ENCODE data around the gene TPI1. TPM values are rescaled to one million over a fixed set of nuclear protein-coding genes. Genes with fewer than 3 reads are reported as not detected.

The TPI1 gene
- total RNA-seq, 1 experiment from 2014 or later: 1,141 TPM

DNA sequence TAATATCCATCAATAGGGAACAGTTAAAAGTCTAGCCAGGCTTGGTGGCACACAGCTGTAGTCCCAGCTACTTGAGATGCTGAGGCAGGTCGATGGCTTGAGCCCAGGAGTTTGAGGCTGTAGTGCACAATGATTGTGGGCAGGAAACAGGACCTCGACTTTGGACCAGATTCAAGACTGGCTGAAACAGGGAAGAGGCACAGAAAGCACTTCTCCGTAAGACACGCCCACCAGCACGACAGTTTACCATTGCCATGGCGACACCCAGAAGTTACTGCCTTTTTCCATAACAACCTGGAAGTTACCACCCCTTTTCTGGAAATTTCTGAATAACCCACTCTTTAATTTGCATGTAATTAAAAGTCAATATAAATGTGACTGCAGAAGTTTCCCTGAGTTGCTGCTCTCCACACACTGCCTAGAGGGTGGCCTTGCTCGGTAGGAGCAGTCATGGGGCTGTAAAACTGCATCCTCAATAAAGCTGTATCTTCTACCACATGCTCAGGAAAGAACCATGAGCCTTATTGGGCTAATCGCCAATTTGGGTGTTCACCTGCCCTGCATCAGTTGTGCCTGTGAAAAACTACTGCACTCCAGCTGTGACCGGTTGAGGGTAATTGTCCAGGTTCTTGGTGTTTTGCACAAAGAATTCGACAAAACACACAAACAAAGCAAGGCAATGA, 32.6 kb downstream of the TPI1 start:
- ChIA-PET CTCF (no interaction called here), POLR2A (no interaction called here)
- Histone ChIP-seq H3K4me1 (peaks cover 16% of the 10 kb centered on the region), H3K27me3 (replicated peaks; ENCODE audit: control insufficient read depth, insufficient read depth, low read length) (no peaks in the 10 kb centered on the region), H3K9me3 (no peaks in the 10 kb centered on the region), H3K4me3 (ENCODE audit: low read depth, low read length) (no peak overlapping the region), H3K36me3 (ENCODE audit: control insufficient read depth, insufficient read depth, low read length) (no peaks in the 10 kb centered on the region)
- Mint-ChIP-seq H3K4me3 (ENCODE audit: unreplicated experiment) (no peak overlapping the region), H3K36me3 (ENCODE audit: insufficient read depth, unreplicated experiment) (no peaks in the 10 kb centered on the region), H3K27ac (ENCODE audit: unreplicated experiment) (no peak overlapping the region), H3K4me1 (ENCODE audit: low read depth, unreplicated experiment) (peaks cover 14% of the 10 kb centered on the region), H3K27me3 (ENCODE audit: insufficient read depth, unreplicated experiment) (no peaks in the 10 kb centered on the region), H3K9me3 (ENCODE audit: unreplicated experiment) (no peaks in the 10 kb centered on the region)
- BruUV-seq (replicated peaks): no TSS peak
- TF ChIP-seq, protein P1, sequence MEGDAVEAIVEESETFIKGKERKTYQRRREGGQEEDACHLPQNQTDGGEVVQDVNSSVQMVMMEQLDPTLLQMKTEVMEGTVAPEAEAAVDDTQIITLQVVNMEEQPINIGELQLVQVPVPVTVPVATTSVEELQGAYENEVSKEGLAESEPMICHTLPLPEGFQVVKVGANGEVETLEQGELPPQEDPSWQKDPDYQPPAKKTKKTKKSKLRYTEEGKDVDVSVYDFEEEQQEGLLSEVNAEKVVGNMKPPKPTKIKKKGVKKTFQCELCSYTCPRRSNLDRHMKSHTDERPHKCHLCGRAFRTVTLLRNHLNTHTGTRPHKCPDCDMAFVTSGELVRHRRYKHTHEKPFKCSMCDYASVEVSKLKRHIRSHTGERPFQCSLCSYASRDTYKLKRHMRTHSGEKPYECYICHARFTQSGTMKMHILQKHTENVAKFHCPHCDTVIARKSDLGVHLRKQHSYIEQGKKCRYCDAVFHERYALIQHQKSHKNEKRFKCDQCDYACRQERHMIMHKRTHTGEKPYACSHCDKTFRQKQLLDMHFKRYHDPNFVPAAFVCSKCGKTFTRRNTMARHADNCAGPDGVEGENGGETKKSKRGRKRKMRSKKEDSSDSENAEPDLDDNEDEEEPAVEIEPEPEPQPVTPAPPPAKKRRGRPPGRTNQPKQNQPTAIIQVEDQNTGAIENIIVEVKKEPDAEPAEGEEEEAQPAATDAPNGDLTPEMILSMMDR (IDR thresholded peaks at IDR 0.05; ENCODE audit: insufficient read depth in 1 of 2, low read depth in 1 of 2, low read length in 1 of 2, severe bottlenecking in 1 of 2, unreplicated experiment in 1 of 2): no peak
- DNase-seq: peak in 1 of 2 experiments; percentile 53
- intact Hi-C loops (cut with micrococcal nuclease; ENCODE audit: unreplicated experiment): no loop called here

DNA sequence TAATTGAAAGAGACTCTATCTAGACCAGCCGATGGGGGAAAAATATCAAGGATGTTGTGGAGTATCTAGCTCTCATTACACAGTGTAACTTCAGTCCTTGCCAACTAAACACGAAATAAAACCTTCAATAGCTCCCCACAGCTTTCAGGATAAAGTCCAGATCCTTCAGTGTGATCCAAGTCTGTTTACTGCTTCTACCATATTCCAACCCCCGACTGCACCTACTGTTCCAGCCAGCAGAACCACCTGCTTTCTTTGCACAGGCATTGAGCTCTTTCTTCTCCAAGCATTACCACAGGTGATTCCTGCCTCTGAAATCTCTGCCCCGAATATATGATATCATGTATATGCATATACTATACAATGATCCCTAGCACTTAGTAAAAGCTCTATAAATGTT, 35.1 kb downstream of the TPI1 start:
- Mint-ChIP-seq H3K36me3 (ENCODE audit: insufficient read depth, unreplicated experiment) (no peaks in the 10 kb centered on the region), H3K27ac (ENCODE audit: unreplicated experiment) (peak overlapping the region; percentile 21), H3K9me3 (ENCODE audit: unreplicated experiment) (no peaks in the 10 kb centered on the region), H3K4me3 (ENCODE audit: unreplicated experiment) (no peak overlapping the region), H3K27me3 (ENCODE audit: insufficient read depth, unreplicated experiment) (no peaks in the 10 kb centered on the region), H3K4me1 (ENCODE audit: low read depth, unreplicated experiment) (peaks cover 14% of the 10 kb centered on the region)
- peaks cover 20% of the 10 kb centered on the region for H3K4me1 ChIP-seq
- no peak for DNase-seq
- H3K9me3 ChIP-seq: no peaks in the 10 kb centered on the region
- POLR2A ChIA-PET: no interaction called here
- H3K27me3 ChIP-seq (replicated peaks; ENCODE audit: control insufficient read depth, insufficient read depth, low read length): no peaks in the 10 kb centered on the region
- BruUV-seq (replicated peaks): no TSS peak
- CTCF ChIA-PET: interaction anchor here (1.3 to 2.0 kb wide), 3 partner anchors 11 to 33 kb away, joined by 3 to 8 read pairs (median 8); partner anchors contain the start of gene SPSB2
- intact Hi-C loops (cut with micrococcal nuclease; ENCODE audit: unreplicated experiment): no loop called here
- TF ChIP-seq, protein P1 (IDR thresholded peaks at IDR 0.05; ENCODE audit: insufficient read depth in 1 of 2, low read depth in 1 of 2, low read length in 1 of 2, severe bottlenecking in 1 of 2, unreplicated experiment in 1 of 2): no peak
- H3K36me3 ChIP-seq (ENCODE audit: control insufficient read depth, insufficient read depth, low read length): no peaks in the 10 kb centered on the region
- no peak overlapping the region for H3K4me3 ChIP-seq (ENCODE audit: low read depth, low read length)

DNA sequence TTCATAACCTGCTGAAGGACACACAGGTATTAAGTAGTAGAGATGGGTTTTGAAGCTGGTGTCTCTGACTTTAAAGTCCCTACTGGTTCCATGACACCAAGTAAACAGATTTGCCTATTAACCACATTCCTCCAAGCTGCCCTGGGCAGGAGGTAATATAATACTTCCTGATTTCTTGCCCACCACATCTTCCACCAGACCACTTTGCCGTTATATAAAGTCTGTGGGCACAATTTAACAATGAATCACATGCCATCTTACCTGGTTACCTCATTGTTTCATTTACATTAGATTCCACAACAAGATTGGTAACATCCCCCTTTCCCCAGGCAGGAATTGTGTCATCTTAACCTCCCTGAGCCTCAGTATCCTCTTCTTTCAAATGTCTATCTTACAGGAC, 36.4 kb downstream of the TPI1 start:
- H3K4me3 ChIP-seq (ENCODE audit: low read depth, low read length): no peak overlapping the region
- CTCF ChIA-PET: interaction anchor here (2.0 to 2.3 kb wide), 2 partner anchors 31 to 35 kb away, joined by 8 to 10 read pairs; partner anchors contain the start of gene SPSB2
- peaks cover 14% of the 10 kb centered on the region for H3K4me1 Mint-ChIP-seq (ENCODE audit: low read depth, unreplicated experiment)
- POLR2A ChIA-PET: interaction anchor here (1.2 kb wide), 1 partner anchor 13 kb away, joined by 5 read pairs; no protein-coding TSS in a partner anchor
- H3K36me3 ChIP-seq (ENCODE audit: control insufficient read depth, insufficient read depth, low read length): no peaks in the 10 kb centered on the region
- peaks cover 20% of the 10 kb centered on the region for H3K4me1 ChIP-seq
- H3K36me3 Mint-ChIP-seq (ENCODE audit: insufficient read depth, unreplicated experiment): no peaks in the 10 kb centered on the region
- no peaks in the 10 kb centered on the region for H3K27me3 ChIP-seq (replicated peaks; ENCODE audit: control insufficient read depth, insufficient read depth, low read length)
- no TSS peak for BruUV-seq (replicated peaks)
- no peak overlapping the region for H3K4me3 Mint-ChIP-seq (ENCODE audit: unreplicated experiment)
- intact Hi-C loops (cut with micrococcal nuclease; ENCODE audit: unreplicated experiment): loop anchor here (1.0 kb wide), 3 partner anchors 11 to 30 kb away; partner anchors contain the start of genes ENO2 and SPSB2
- no peak overlapping the region for H3K27ac Mint-ChIP-seq (ENCODE audit: unreplicated experiment)
- TF ChIP-seq, protein P1 (IDR thresholded peaks at IDR 0.05; ENCODE audit: insufficient read depth in 1 of 2, low read depth in 1 of 2, low read length in 1 of 2, severe bottlenecking in 1 of 2, unreplicated experiment in 1 of 2): no peak
- no peaks in the 10 kb centered on the region for H3K9me3 Mint-ChIP-seq (ENCODE audit: unreplicated experiment)
- no peaks in the 10 kb centered on the region for H3K9me3 ChIP-seq
- DNase-seq: no peak
- H3K27me3 Mint-ChIP-seq (ENCODE audit: insufficient read depth, unreplicated experiment): no peaks in the 10 kb centered on the region
